Measurements from ENCODE around the gene FAM234A.

Gene FAM234A

GRCh38 chr16:314795-315299 lies 80.2 kb downstream of the FAM234A start:
- peaks cover 26% of the 10 kb centered on the region for H3K36me3 ChIP-seq (ENCODE audit: insufficient read depth, low read length)

More at GRCh38 chr16:314795-315299, 80.2 kb downstream of the FAM234A start:
- H3K9ac ChIP-seq (ENCODE audit: low read length), result no peak overlapping the region
- no peaks in the 10 kb centered on the region for H3K9me3 ChIP-seq (ENCODE audit: low read length)
- H3K4me3 ChIP-seq (ENCODE audit: low read depth in 1 of 2, low read length in 2 of 2), result no peak overlapping the region
- H3K27ac ChIP-seq (ENCODE audit: low read depth, low read length), result no peak overlapping the region
- H3K27me3 ChIP-seq (ENCODE audit: control insufficient read depth in 1 of 2, insufficient read depth in 2 of 2, low read length in 2 of 2), result no peaks in the 10 kb centered on the region
- no peaks in the 10 kb centered on the region for H3K4me1 ChIP-seq (ENCODE audit: insufficient read depth, low read length)
